NCI-H510A treated with DMSO at 0.1 percent for 48 hours (cell line): Measurements from ENCODE around the gene MMADHC.

Experiments used
- DNase-seq: peaks from one replicate; lab custom pipeline; 2025; lab: John Stamatoyannopoulos, UW

Gene MMADHC

GRCh38 chr2:149556452-149556851, 31.1 kb downstream of the MMADHC start:
- no peak for DNase-seq

DNA sequence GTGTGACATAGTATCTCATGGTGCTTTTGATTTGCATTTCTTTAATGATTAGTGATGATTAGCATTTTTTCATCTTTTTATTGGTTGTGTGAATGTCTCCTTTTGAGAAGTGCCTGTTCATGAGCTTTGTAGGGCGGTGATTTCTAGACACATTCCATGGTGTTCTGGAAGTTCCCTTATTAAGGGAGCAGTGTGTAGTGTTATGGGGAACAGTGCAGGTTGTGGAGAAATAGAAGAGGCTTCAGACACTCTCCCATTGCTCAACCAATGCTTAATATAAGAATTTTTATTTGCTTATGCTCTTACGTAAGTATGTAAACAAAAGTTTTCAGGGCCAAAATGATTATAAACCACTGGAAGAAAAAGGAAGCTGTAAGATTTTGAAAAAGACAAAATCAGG, 34.7 kb downstream of the MMADHC start:
- DNase-seq: no peak

DNA sequence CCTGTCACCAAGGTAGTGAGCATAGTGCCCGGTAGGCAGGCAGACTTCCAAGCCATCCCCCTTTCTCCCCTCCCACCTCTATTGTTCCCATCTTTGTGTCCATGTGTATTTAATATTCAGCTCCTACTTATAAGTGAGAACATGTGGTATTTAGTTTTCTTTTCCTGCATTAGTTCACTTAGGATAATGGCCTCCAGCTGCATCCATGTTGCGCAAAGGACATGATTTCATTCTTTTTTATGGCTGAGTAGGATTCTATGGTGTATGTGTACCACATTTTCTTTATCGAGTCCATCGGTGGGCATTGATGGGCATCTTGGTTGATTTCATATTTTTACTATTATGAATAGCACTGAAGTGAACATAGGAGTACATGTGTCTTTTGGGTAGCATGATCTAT, 35.3 kb downstream of the MMADHC start:
- DNase-seq: no peak

DNA sequence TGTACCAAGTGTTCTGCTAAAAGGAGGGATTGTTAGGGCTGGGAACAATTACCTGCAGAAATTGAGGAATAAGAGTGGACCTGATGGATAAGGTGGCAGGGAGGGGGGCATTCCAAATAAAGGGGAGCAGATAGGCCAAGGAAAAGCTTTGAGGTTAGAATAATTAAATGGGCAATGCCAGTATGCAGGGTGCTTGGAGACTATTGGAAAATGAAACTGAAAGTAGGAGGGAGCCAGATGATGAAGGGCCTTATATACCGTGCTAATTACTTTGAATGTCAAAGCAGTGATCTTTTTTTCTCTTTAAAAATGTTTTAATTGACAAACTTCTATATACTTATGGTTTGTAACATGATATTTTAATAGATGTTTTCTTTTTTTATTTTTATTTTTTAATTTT, 42.9 kb downstream of the MMADHC start:
- no peak for DNase-seq

DNA sequence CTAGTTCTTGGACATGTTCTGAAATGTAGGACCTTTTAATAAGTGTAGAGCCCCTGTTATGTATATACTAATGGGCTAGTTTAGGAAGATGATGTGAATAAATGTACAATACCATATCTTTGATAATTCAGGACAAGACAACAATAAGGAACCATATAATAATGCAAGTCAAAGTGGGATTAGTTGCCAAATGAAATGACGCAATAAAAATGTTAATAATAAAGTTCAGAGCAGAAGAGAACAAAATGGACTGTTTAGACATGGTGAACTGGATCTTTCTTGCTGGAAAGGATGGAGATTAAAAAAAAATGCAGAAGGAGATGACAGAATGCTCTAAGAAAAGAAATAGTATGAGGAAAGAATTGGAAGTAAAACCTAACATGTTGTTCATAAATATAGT, 43.7 kb downstream of the MMADHC start:
- DNase-seq: no peak

DNA sequence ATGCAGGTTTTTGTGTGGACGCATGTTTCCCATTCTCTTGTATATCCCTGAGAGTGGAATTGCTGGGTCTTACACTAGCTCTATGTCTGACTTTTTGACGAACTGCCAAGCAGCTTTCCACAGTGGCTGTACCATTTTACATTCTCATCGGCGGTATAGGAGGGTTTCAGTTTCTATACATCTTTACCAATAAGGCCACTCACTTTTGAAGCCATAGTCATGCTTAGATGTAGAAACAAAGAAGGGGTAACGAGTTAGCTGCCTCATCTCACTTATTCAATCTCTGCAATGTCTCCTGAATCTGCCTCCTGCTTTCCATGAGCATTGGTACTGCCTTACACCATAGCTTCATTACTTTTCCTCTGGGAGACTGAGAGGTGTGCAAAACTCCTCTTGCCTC, 47.4 kb downstream of the MMADHC start:
- DNase-seq: no peak

GRCh38 chr2:149538138-149538833, 49.3 kb downstream of the MMADHC start:
- no peak for DNase-seq

GRCh38 chr2:149537092-149537726, 50.4 kb downstream of the MMADHC start:
- no peak for DNase-seq

- DNase-seq: no peak
Observed at GRCh38 chr2:149536649-149537048, 50.9 kb downstream of the MMADHC start.

DNA sequence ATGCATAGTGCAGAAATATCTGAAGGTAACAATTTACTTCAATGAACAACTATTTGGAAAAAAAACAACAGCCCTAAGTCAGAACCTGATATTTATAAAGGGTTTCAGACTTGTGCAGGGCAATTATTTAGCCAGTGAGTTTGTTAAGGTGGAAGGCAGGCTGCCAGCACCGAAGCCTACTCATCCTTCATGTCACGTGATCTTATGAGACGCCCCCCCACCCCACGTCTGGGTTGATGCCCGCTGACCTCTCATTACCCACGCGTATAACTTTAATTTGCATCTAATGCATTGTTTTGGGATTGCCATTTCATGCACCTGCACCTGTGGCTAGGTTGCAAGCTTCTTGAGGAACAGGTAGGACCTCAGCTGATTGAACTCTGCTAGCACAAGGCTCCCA, 52.9 kb downstream of the MMADHC start:
- no peak for DNase-seq

DNA sequence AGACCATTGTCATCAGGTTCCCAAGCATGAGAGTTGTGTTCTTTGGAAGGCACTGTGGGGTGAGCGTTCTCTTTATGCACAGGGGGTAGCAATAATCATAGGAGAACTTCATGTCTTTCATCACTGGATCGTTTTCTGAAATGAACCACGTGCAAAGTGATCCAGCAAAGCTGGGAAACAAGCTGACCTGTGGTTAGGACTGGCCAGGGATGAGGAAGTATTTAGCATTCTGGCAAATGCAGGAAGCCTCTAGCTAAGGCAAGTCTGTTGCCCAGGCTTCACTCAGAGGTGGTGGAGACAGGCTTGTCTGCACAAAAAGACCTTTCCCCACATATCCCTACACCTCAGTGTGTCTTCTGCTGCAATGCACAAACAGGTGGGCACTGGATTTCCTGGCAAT, 58.6 kb downstream of the MMADHC start:
- no peak for DNase-seq

DNA sequence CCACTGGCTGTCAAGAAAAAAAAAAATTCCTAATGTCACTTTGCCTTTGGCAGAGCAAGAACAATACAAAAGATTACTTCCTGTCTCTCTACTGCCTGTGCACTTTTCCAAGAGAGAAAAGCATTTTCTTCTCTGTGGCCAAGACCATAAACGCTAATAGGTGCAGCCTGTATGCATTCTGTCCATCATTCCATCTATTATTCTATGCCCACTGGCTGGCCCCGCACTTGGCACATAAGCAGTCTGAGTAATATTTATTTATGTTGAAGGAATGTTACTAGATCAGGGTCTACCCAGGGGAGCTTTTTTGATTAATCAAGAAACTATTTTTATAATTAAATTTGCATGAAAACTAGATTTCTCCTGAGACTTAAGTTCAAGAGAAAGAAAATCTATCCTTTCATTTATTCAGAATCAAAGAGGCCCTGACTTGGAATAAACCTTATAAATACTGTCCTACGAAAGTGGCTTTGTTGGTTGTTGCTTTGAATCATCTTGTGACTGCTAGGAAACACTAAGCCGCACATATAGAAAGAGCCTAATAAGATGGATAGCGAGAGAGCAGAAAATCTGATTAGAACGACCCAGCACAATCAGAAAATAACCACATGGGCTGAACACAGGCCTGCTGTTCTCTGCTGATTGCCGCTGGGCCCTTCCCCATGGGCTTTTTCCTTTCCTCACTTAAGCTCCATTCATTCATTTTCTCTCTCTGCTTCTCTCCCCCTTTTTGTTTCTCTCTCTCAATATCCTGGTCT, 59.4 kb downstream of the MMADHC start:
- DNase-seq: no peak

- peak; percentile 9 for DNase-seq
Observed at GRCh38 chr2:149526689-149527088, 60.9 kb downstream of the MMADHC start.

- no peak for DNase-seq
Observed at GRCh38 chr2:149525323-149525722, 62.3 kb downstream of the MMADHC start.
